ENCODE measurements around the gene FAM174B. TPM values are rescaled to one million over a fixed set of nuclear protein-coding genes. Genes with fewer than 3 reads are reported as not detected.

FAM174B gene
- total and polyA plus RNA-seq, 8 donors: 14.6 to 54.0 (median 31.0) TPM

- Histone ChIP-seq H3K36me3 (no peaks in the 10 kb centered on the region), H3K9me3 (no peaks in the 10 kb centered on the region), H3K27me3 (no peaks in the 10 kb centered on the region), H3K27ac (no peak overlapping the region), H3K4me3 (no peak overlapping the region), H3K4me1 (no peaks in the 10 kb centered on the region)
- TF ChIP-seq POLR2A (IDR thresholded peaks at IDR 0.05) (no peak), CTCF (IDR thresholded peaks at IDR 0.05) (no peak), EP300 (IDR thresholded peaks at IDR 0.05) (no peak), POLR2AphosphoS5 (IDR thresholded peaks at IDR 0.05) (no peak)
- 91 to 98% (median 93%) methylated on average over 4 of the region's 4 CpGs for WGBS, 5 donors
- no peak for DNase-seq
- intact Hi-C loops (cut with DNase I; ENCODE audit: low total_unique reads): no loop called here
These were observed 19.9 kb upstream of the FAM174B start for GRCh38 chr15:92675485-92675884.

- Histone ChIP-seq H3K4me3 (no peak overlapping the region), H3K27ac (no peak overlapping the region), H3K36me3 (no peaks in the 10 kb centered on the region), H3K9me3 (no peaks in the 10 kb centered on the region), H3K27me3 (no peaks in the 10 kb centered on the region), H3K4me1 (no peaks in the 10 kb centered on the region)
- no peak for DNase-seq
- TF ChIP-seq POLR2AphosphoS5 (IDR thresholded peaks at IDR 0.05): no peak
- no peak for TF ChIP-seq CTCF (IDR thresholded peaks at IDR 0.05)
- no peak for TF ChIP-seq EP300 (IDR thresholded peaks at IDR 0.05)
- no peak for TF ChIP-seq POLR2A (IDR thresholded peaks at IDR 0.05)
- intact Hi-C loops (cut with DNase I; ENCODE audit: low total_unique reads): no loop called here
- WGBS, 5 donors: 87 to 97% (median 95%) methylated on average over 6 of the region's 6 CpGs
These were observed 18.8 kb upstream of the FAM174B start for GRCh38 chr15:92674347-92674746.

GRCh38 chr15:92672102-92672501, 16.5 kb upstream of the FAM174B start:
- Histone ChIP-seq H3K27ac (no peak overlapping the region), H3K4me3 (no peak overlapping the region), H3K9me3 (no peaks in the 10 kb centered on the region), H3K27me3 (no peaks in the 10 kb centered on the region), H3K4me1 (peaks cover 6 to 12% (median 9%) of the 10 kb centered on the region in 4 donors), H3K36me3 (no peaks in the 10 kb centered on the region)
- intact Hi-C loops (cut with DNase I; ENCODE audit: low total_unique reads): no loop called here
- 69 to 82% (median 77%) methylated on average over 6 of the region's 6 CpGs for WGBS, 5 donors
- TF ChIP-seq CTCF (IDR thresholded peaks at IDR 0.05) (no peak), EP300 (IDR thresholded peaks at IDR 0.05) (no peak), POLR2A (IDR thresholded peaks at IDR 0.05) (no peak), POLR2AphosphoS5 (IDR thresholded peaks at IDR 0.05) (no peak)
- DNase-seq: no peak

GRCh38 chr15:92671406-92671805, 15.8 kb upstream of the FAM174B start:
- Histone ChIP-seq H3K27ac (no peak overlapping the region), H3K27me3 (no peaks in the 10 kb centered on the region), H3K4me3 (no peak overlapping the region), H3K36me3 (no peaks in the 10 kb centered on the region), H3K4me1 (peaks cover 12 to 19% (median 16%) of the 10 kb centered on the region in 4 donors), H3K9me3 (no peaks in the 10 kb centered on the region)
- intact Hi-C loops (cut with DNase I; ENCODE audit: low total_unique reads): no loop called here
- 81 to 89% (median 82%) methylated on average over 3 of the region's 3 CpGs for WGBS, 5 donors
- TF ChIP-seq POLR2A (IDR thresholded peaks at IDR 0.05) (no peak), EP300 (IDR thresholded peaks at IDR 0.05) (no peak), CTCF (IDR thresholded peaks at IDR 0.05) (no peak), POLR2AphosphoS5 (IDR thresholded peaks at IDR 0.05) (no peak)
- no peak for DNase-seq

Data from stomach (tissue), 9 donors.